GM12878 (cell line): ENCODE data around the gene CACUL1.

Experiments used
- CTCF ChIP-seq, 3 experiments: IDR thresholded peaks in 2 of 3; conservative IDR thresholded peaks in 1 of 3; 2 replicates each; pipeline ENCODE4 v1.5.1; 2011; ENCODE audit warnings: low read depth in 3 of 3, low read length in 3 of 3, mild to moderate bottlenecking in 3 of 3, control low read depth in 2 of 3, moderate library complexity in 2 of 3, inconsistent platforms in 1 of 3, mixed read lengths in 1 of 3; ENCODE audit not compliant: control insufficient read depth in 2 of 3, insufficient read depth in 1 of 3; ENCODE audit errors: extremely low read depth in 1 of 3
- EP300 ChIP-seq, 2 experiments: fragments of 150-350 bp in 1 of 2; IDR thresholded peaks; 2 replicates each; pipeline ENCODE4 v1.6.1; 2011 to 2012; ENCODE audit warnings: low read depth in 2 of 2, low read length in 2 of 2, borderline replicate concordance in 1 of 2, improper control_type of control experiment in 1 of 2, inconsistent platforms in 1 of 2; ENCODE audit not compliant: control insufficient read depth in 1 of 2
- EZH2 ChIP-seq: IDR thresholded peaks from 2 replicates; pipeline ENCODE4 v1.6.1; 2012; ENCODE audit warnings: low read depth, mild to moderate bottlenecking, control low read depth, inconsistent platforms, low read length, borderline replicate concordance; ENCODE audit not compliant: control insufficient read depth
- SIX5 ChIP-seq: IDR thresholded peaks from 2 replicates; pipeline ENCODE4 v1.6.1; 2011; ENCODE audit warnings: mild to moderate bottlenecking, low read depth, low read length, moderate library complexity; ENCODE audit not compliant: severe bottlenecking
- SUPT20H ChIP-seq: IDR thresholded peaks from 2 replicates; pipeline ENCODE4 v1.6.1; 2011; ENCODE audit warnings: low read depth, mild to moderate bottlenecking, low read length, moderate library complexity, borderline replicate concordance; ENCODE audit not compliant: control insufficient read depth
- TAF1 ChIP-seq: IDR thresholded peaks from 2 replicates; pipeline ENCODE4 v1.6.1; 2011; ENCODE audit warnings: mild to moderate bottlenecking, low read depth, low read length, borderline replicate concordance

GRCh38 chr10:118769898-118770600, 15.3 kb upstream of the CACUL1 start:
- TF ChIP-seq CTCF (IDR thresholded peaks at IDR 0.05 in 2 of 3, conservative IDR thresholded peaks at IDR 0.05 in 1 of 3; ENCODE audit: control insufficient read depth in 2 of 3, extremely low read depth in 1 of 3, insufficient read depth in 1 of 3, low read depth in 3 of 3, low read length in 3 of 3) (no peak), SIX5 (no peak), EP300 (IDR thresholded peaks at IDR 0.05; ENCODE audit: borderline replicate concordance in 1 of 2, control insufficient read depth in 1 of 2, low read depth in 2 of 2, low read length in 2 of 2) (no peak), EZH2 (no peak), TAF1 (no peak), SUPT20H (no peak)
